HCT116 (cell line): ENCODE measurements around the gene UQCRFS1. TPM values are rescaled to one million over a fixed set of nuclear protein-coding genes. Genes with fewer than 3 reads are reported as not detected.

Experiments
- ATAC-seq: fragments of 200-7000 bp; cut with Tn5 transposase; 2 replicates; pipeline ENCODE4 v1.9.1; 2020; ENCODE audit warnings: mild to moderate bottlenecking, moderate library complexity
- BruUV-seq: library from RNA; stranded (reverse); fragments of 400-500 nt; replicated peaks from 2 replicates; lab custom pipeline; 2021; lab: Mats Ljungman, UMichigan
- CTCF ChIA-PET: fragments of 300-600 bp; sonication (Branson Sonifier 250); formaldehyde crosslinking; loops from one replicate; lab custom pipeline; 2021; ENCODE audit warnings: antibody characterized with exemption; lab: Charles Lee
- POLR2A ChIA-PET: fragments of 300-600, 350-600 bp; sonication (Branson Sonifier 250); formaldehyde crosslinking; loops from one replicate; lab custom pipeline; 2021; ENCODE audit warnings: antibody characterized with exemption; lab: Charles Lee
- RAD21 ChIA-PET, 2 experiments: fragments of 300-600 bp; sonication (Branson Sonifier 250); formaldehyde crosslinking; loops; one replicate each; lab custom pipeline; 2023; ENCODE audit warnings: low total read pairs in 2 of 2; ENCODE audit not compliant: uncharacterized antibody in 2 of 2, unreplicated experiment in 2 of 2, low non-redundant PET in 1 of 2; lab: Charles Lee
- DNase-seq: peaks from one replicate; pipeline ENCODE4 v3.0.0-alpha.2; 2010; ENCODE audit warnings: low read depth, low spot score
- H2AFZ ChIP-seq: fragments of 200-600 bp; shearing (Covaris generic), sonication (generic); 2 replicates; pipeline ENCODE4 v1.6.1; 2017; ENCODE audit warnings: low read depth, mixed run types, mixed read lengths, antibody characterized with exemption, low read length; ENCODE audit not compliant: poor library complexity, severe bottlenecking
- H3K27ac ChIP-seq: 2 replicates; pipeline ENCODE4 v1.5.1; 2012; ENCODE audit warnings: low read depth, low read length
- H3K27me3 ChIP-seq: fragments of 200-600 bp; sonication (generic); 2 replicates; pipeline ENCODE4 v1.6.1; 2016; ENCODE audit warnings: mixed run types, low read length, mixed read lengths; ENCODE audit not compliant: insufficient read depth
- H3K36me3 ChIP-seq, 2 experiments: fragments of 200-500 bp in 1 of 2; fragments of 200-600 bp in 1 of 2; sonication (Bioruptor generic) in 1 of 2; sonication (generic) in 1 of 2; 2 replicates each; pipeline versions ENCODE4 v1.5.1 to v1.6.1; 2014 to 2016; ENCODE audit warnings: low read length in 2 of 2, inconsistent platforms in 1 of 2, mixed read lengths in 1 of 2, mixed run types in 1 of 2; ENCODE audit not compliant: insufficient read depth in 2 of 2, control insufficient read depth in 1 of 2
- H3K4me1 ChIP-seq, 2 experiments: fragments of 200-600 bp in 1 of 2; sonication (generic) in 1 of 2; 2 replicates each; pipeline versions ENCODE4 v1.5.1 to v1.6.1; 2012 to 2017; ENCODE audit warnings: low read length in 2 of 2, inconsistent platforms in 1 of 2, mild to moderate bottlenecking in 1 of 2, mixed read lengths in 1 of 2, mixed run types in 1 of 2, moderate library complexity in 1 of 2; ENCODE audit not compliant: insufficient read depth in 2 of 2, control insufficient read depth in 1 of 2
- H3K4me2 ChIP-seq: fragments of 200-600 bp; sonication (generic); 2 replicates; pipeline ENCODE4 v1.6.1; 2017; ENCODE audit warnings: mixed run types, low read length, mixed read lengths
- H3K4me3 ChIP-seq, 2 experiments: fragments of 200-600 bp in 1 of 2; sonication (generic) in 1 of 2; replicated peaks in 1 of 2; 2 replicates each; pipeline ENCODE4 v1.5.1; 2011 to 2016; ENCODE audit warnings: low read length in 2 of 2, control low read depth in 1 of 2, low read depth in 1 of 2, mild to moderate bottlenecking in 1 of 2, mixed read lengths in 1 of 2, mixed run types in 1 of 2
- H3K79me2 ChIP-seq: fragments of 200-600 bp; sonication (generic); 2 replicates; pipeline ENCODE4 v1.6.1; 2017; ENCODE audit warnings: mild to moderate bottlenecking, mixed run types, low read length, moderate library complexity, mixed read lengths; ENCODE audit not compliant: insufficient read depth
- H3K9ac ChIP-seq: fragments of 200-600 bp; sonication (generic); 2 replicates; pipeline ENCODE4 v1.6.1; 2016; ENCODE audit warnings: low read length, mixed read lengths
- H3K9me2 ChIP-seq: fragments of 200-600 bp; sonication (generic), shearing (Covaris generic); 2 replicates; pipeline ENCODE4 v1.6.1; 2017; ENCODE audit warnings: mixed run types, mild to moderate bottlenecking, moderate library complexity; ENCODE audit not compliant: insufficient read depth
- H3K9me3 ChIP-seq, 2 experiments: fragments of 200-500 bp in 1 of 2; fragments of 200-600 bp in 1 of 2; sonication (Bioruptor generic) in 1 of 2; sonication (generic) in 1 of 2; 2 replicates each; pipeline ENCODE4 v1.6.1; 2014 to 2017; ENCODE audit warnings: low read length in 2 of 2, mixed read lengths in 2 of 2, inconsistent platforms in 1 of 2, low read depth in 1 of 2, mild to moderate bottlenecking in 1 of 2, mixed run types in 1 of 2, moderate library complexity in 1 of 2; ENCODE audit not compliant: control insufficient read depth in 1 of 2, insufficient read depth in 1 of 2
- H4K20me1 ChIP-seq: fragments of 200-600 bp; sonication (generic), shearing (Covaris generic); 2 replicates; pipeline ENCODE4 v1.6.1; 2017; ENCODE audit warnings: mixed run types, mild to moderate bottlenecking, moderate library complexity; ENCODE audit not compliant: insufficient read depth
- ATF3 ChIP-seq: IDR thresholded peaks from 2 replicates; pipeline ENCODE4 v1.6.1; 2012
- CEBPB ChIP-seq: IDR thresholded peaks from 2 replicates; pipeline ENCODE4 v1.6.1; 2012; ENCODE audit warnings: low read depth
- CTCF ChIP-seq, 3 experiments: fragments of 200-600 bp in 1 of 3; sonication (generic) in 1 of 3; IDR thresholded peaks in 2 of 3; conservative IDR thresholded peaks in 1 of 3; 2 replicates each; pipeline ENCODE4 v1.5.1; 2012 to 2017; ENCODE audit warnings: low read depth in 2 of 3, low read length in 2 of 3, antibody characterized with exemption in 1 of 3, borderline replicate concordance in 1 of 3, control low read depth in 1 of 3, mild to moderate bottlenecking in 1 of 3, mixed read lengths in 1 of 3, mixed run types in 1 of 3, moderate library complexity in 1 of 3; ENCODE audit not compliant: insufficient read depth in 1 of 3
- EGR1 ChIP-seq: IDR thresholded peaks from 2 replicates; pipeline ENCODE4 v1.6.1; 2012; ENCODE audit warnings: low read depth
- ELF1 ChIP-seq: IDR thresholded peaks from 2 replicates; pipeline ENCODE4 v1.6.1; 2012; ENCODE audit warnings: low read depth, borderline replicate concordance
- EZH2 ChIP-seq: fragments of 200-600 bp; sonication (generic); IDR thresholded peaks from 2 replicates; pipeline ENCODE4 v1.6.1; 2017; ENCODE audit warnings: antibody characterized with exemption, mixed run types
- EZH2phosphoT487 ChIP-seq: fragments of 200-600 bp; IDR thresholded peaks from 2 replicates; pipeline ENCODE4 v1.6.1; 2018; ENCODE audit warnings: antibody characterized with exemption, borderline replicate concordance
- JUND ChIP-seq: IDR thresholded peaks from 2 replicates; pipeline ENCODE4 v1.6.1; 2012
- POLR2A ChIP-seq: IDR thresholded peaks from 2 replicates; pipeline ENCODE4 v1.7.0; 2011; ENCODE audit warnings: borderline replicate concordance; ENCODE audit not compliant: insufficient read depth, insufficient read length; ENCODE audit errors: extremely low read depth
- POLR2AphosphoS5 ChIP-seq: IDR thresholded peaks from 2 replicates; pipeline ENCODE4 v1.6.1; 2011; ENCODE audit warnings: mild to moderate bottlenecking, low read depth, low read length, moderate library complexity
- RAD21 ChIP-seq: IDR thresholded peaks from 2 replicates; pipeline ENCODE4 v1.6.1; 2012; ENCODE audit warnings: low read depth, mild to moderate bottlenecking
- SIN3A ChIP-seq: IDR thresholded peaks from 2 replicates; pipeline ENCODE4 v1.6.1; 2012; ENCODE audit warnings: low read depth
- SP1 ChIP-seq: IDR thresholded peaks from 2 replicates; pipeline ENCODE4 v1.6.1; 2012; ENCODE audit warnings: low read depth
- SRF ChIP-seq: IDR thresholded peaks from 2 replicates; pipeline ENCODE4 v1.6.1; 2012; ENCODE audit warnings: low read depth
- YY1 ChIP-seq: IDR thresholded peaks from 2 replicates; pipeline ENCODE4 v1.6.1; 2011; ENCODE audit warnings: low read length, low read depth, moderate library complexity, mild to moderate bottlenecking; ENCODE audit not compliant: insufficient replicate concordance; ENCODE audit errors: extremely low read depth
- ZFX ChIP-seq: fragments of 450-650 bp; IDR thresholded peaks from 2 replicates; pipeline ENCODE4 v1.6.1; 2017
- intact Hi-C: fragments of 100-400 bp; cut with micrococcal nuclease; formaldehyde crosslinking; loops from 2 replicates; pipeline ENCODE4 v1.10.0; 2022
- total RNA-seq: library from RNA; stranded (reverse); gene quantifications from one replicate; pipeline ENCODE4 v1.2.1, GENCODE V29; 2021; ENCODE audit not compliant: unreplicated experiment
- TF ChIP-seq, protein P1 (sequence below): IDR thresholded peaks from 2 replicates; pipeline ENCODE4 v1.6.1; 2012
- TF ChIP-seq, protein P2 (sequence below): IDR thresholded peaks from 2 replicates; pipeline ENCODE4 v1.6.1; 2011; ENCODE audit warnings: mild to moderate bottlenecking, low read length, moderate library complexity; ENCODE audit not compliant: insufficient replicate concordance; ENCODE audit errors: extremely low read depth
- TF ChIP-seq, protein P3 (sequence below): IDR thresholded peaks from 2 replicates; pipeline ENCODE4 v1.6.1; 2012; ENCODE audit warnings: low read depth

Gene UQCRFS1
- total RNA-seq, 1 experiment from 2014 or later: 45.8 TPM

DNA sequence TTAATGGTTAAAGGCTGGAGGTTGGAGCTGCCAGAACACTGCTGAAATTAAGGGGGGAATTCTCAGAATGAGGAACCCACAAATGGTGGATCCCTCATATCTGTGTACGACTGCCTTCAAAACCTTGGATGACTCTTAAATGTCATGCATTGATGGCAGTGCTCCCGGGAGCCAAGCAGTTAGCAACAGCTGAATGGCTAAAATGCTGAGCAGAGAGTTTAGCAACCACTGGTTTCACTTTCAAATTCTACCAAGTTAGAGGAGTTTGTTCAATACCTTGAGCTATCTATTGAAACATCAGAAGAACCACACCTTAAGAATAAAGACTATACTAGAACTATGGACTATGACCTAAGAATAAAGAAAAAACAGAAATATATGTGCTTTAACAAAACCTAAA, 41.4 kb downstream of the UQCRFS1 start:
- POLR2A ChIA-PET: no interaction called here
- H3K9ac ChIP-seq: no peak overlapping the region
- no peak for TF ChIP-seq ELF1
- TF ChIP-seq CTCF (IDR thresholded peaks at IDR 0.05 in 2 of 3, conservative IDR thresholded peaks at IDR 0.05 in 1 of 3; ENCODE audit: borderline replicate concordance in 1 of 3, insufficient read depth in 1 of 3, low read depth in 2 of 3, low read length in 2 of 3): no peak
- no peak for TF ChIP-seq ATF3
- TF ChIP-seq, protein P1, sequence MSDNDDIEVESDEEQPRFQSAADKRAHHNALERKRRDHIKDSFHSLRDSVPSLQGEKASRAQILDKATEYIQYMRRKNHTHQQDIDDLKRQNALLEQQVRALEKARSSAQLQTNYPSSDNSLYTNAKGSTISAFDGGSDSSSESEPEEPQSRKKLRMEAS: no peak
- TF ChIP-seq CEBPB: no peak
- TF ChIP-seq ZFX: no peak
- TF ChIP-seq POLR2A: no peak
- TF ChIP-seq YY1: no peak
- TF ChIP-seq EZH2phosphoT487: no peak
- no peak for TF ChIP-seq SP1
- TF ChIP-seq, protein P2, sequence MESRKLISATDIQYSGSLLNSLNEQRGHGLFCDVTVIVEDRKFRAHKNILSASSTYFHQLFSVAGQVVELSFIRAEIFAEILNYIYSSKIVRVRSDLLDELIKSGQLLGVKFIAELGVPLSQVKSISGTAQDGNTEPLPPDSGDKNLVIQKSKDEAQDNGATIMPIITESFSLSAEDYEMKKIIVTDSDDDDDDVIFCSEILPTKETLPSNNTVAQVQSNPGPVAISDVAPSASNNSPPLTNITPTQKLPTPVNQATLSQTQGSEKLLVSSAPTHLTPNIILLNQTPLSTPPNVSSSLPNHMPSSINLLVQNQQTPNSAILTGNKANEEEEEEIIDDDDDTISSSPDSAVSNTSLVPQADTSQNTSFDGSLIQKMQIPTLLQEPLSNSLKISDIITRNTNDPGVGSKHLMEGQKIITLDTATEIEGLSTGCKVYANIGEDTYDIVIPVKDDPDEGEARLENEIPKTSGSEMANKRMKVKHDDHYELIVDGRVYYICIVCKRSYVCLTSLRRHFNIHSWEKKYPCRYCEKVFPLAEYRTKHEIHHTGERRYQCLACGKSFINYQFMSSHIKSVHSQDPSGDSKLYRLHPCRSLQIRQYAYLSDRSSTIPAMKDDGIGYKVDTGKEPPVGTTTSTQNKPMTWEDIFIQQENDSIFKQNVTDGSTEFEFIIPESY: no peak
- no peak for TF ChIP-seq SRF
- no peak for TF ChIP-seq RAD21
- no peak for TF ChIP-seq EGR1
- TF ChIP-seq, protein P3, sequence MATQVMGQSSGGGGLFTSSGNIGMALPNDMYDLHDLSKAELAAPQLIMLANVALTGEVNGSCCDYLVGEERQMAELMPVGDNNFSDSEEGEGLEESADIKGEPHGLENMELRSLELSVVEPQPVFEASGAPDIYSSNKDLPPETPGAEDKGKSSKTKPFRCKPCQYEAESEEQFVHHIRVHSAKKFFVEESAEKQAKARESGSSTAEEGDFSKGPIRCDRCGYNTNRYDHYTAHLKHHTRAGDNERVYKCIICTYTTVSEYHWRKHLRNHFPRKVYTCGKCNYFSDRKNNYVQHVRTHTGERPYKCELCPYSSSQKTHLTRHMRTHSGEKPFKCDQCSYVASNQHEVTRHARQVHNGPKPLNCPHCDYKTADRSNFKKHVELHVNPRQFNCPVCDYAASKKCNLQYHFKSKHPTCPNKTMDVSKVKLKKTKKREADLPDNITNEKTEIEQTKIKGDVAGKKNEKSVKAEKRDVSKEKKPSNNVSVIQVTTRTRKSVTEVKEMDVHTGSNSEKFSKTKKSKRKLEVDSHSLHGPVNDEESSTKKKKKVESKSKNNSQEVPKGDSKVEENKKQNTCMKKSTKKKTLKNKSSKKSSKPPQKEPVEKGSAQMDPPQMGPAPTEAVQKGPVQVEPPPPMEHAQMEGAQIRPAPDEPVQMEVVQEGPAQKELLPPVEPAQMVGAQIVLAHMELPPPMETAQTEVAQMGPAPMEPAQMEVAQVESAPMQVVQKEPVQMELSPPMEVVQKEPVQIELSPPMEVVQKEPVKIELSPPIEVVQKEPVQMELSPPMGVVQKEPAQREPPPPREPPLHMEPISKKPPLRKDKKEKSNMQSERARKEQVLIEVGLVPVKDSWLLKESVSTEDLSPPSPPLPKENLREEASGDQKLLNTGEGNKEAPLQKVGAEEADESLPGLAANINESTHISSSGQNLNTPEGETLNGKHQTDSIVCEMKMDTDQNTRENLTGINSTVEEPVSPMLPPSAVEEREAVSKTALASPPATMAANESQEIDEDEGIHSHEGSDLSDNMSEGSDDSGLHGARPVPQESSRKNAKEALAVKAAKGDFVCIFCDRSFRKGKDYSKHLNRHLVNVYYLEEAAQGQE: no peak
- no peak for TF ChIP-seq EZH2
- TF ChIP-seq POLR2AphosphoS5: no peak
- TF ChIP-seq JUND: no peak
- TF ChIP-seq SIN3A: no peak

More for the DNA sequence above, 41.4 kb downstream of the UQCRFS1 start:
- no peaks in the 10 kb centered on the region for H4K20me1 ChIP-seq
- DNase-seq: no peak
- no TSS peak for BruUV-seq
- no peaks in the 10 kb centered on the region for H3K79me2 ChIP-seq
- ChIA-PET CTCF (no interaction called here), RAD21 (no interaction called here)
- no peak overlapping the region for H3K4me2 ChIP-seq
- no peak overlapping the region for H3K27ac ChIP-seq
- no peaks in the 10 kb centered on the region for H3K4me1 ChIP-seq
- H2AFZ ChIP-seq: no peak overlapping the region
- H3K27me3 ChIP-seq: no peaks in the 10 kb centered on the region
- no peaks in the 10 kb centered on the region for H3K9me2 ChIP-seq
- no peak overlapping the region for H3K4me3 ChIP-seq
- H3K36me3 ChIP-seq: no peaks in the 10 kb centered on the region
- ATAC-seq: no peak
- intact Hi-C loops: no loop called here
- peaks cover 0 to 2% of the 10 kb centered on the region in 2 experiments; a peak in 1 of 4 replicates for H3K9me3 ChIP-seq
